HG02973 (cell line): Measurements from ENCODE around the gene TCAIM.

Experiments used
- ATAC-seq: cut with Tn5 transposase; IDR thresholded peaks from one replicate; pipeline ENCODE4 v1.9.1; 2021; ENCODE audit warnings: moderate library complexity; ENCODE audit not compliant: unreplicated experiment

The TCAIM gene

GRCh38 chr3:44338010-44338827 lies at the start of gene TCAIM:
TSS of gene TCAIM (plus strand) at chr3:44338766. CDS start at chr3:44354783, 16,017 bp downstream.
- ATAC-seq: peak; percentile 91

- ATAC-seq: no peak
Measured at GRCh38 chr3:44289882-44290462, 48.6 kb upstream of the TCAIM start.

- ATAC-seq: no peak
Measured at GRCh38 chr3:44292276-44292675, 46.3 kb upstream of the TCAIM start.

DNA sequence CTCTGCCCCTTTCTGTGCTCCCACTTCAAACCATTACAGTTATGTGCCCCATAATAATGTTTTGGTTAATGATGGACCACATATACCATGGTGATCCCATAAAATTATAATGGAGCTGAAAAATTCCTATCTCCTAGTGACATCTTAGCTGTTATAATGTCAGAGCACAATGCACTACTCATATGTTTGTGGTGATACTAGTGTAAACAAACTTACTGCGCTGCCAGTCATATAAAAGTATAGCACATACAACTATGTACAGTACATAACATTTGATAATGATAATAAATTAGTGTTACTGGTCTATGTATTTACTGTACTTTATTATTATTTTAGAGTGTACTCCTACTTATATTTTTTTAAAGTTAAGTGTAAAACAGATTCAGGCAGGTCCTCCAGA lies 45.6 kb upstream of the TCAIM start:
- no peak for ATAC-seq

GRCh38 chr3:44297255-44297654 lies 41.3 kb upstream of the TCAIM start:
- no peak for ATAC-seq

- no peak for ATAC-seq
Measured at GRCh38 chr3:44301746-44302145, 36.8 kb upstream of the TCAIM start.

DNA sequence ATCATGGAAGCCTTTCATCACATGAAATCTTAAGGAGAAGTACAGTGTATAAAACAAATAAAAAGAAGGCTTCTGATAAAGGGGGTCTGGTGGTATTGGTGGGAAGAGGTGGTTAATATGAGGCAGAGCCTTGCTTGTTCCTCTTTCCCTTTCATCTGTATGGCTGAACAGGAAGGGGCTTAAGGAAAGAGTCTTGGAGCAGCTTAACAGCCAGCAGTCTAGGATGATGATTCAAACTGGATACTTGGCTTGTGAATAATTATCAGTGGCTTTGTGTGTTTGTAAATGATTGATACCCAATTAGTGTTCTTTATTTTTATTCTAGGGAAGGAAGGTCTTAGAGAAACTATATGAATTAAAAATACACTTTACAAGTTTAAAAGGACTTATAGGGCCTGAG lies 29.1 kb upstream of the TCAIM start:
- no peak for ATAC-seq

DNA sequence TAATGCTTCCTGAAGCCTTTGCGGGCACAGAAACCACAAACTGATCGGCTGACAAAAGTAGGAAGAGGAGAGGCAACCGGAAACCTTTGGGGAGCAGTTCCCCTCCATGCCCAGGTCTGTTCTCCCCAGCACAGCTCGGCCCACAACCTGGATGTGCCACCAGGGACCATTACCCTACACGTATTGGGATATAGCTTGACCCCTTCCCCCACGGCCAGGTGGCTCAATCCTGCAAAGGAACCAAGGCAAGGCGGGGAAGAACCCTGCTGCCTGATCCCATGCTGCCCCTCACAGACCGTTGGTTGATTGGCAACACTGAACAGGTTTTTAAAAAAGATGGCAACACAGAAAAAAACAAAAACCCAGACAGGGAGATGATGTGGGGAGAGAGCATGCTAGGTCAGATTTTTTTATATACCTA lies 19.7 kb upstream of the TCAIM start:
- no peak for ATAC-seq

DNA sequence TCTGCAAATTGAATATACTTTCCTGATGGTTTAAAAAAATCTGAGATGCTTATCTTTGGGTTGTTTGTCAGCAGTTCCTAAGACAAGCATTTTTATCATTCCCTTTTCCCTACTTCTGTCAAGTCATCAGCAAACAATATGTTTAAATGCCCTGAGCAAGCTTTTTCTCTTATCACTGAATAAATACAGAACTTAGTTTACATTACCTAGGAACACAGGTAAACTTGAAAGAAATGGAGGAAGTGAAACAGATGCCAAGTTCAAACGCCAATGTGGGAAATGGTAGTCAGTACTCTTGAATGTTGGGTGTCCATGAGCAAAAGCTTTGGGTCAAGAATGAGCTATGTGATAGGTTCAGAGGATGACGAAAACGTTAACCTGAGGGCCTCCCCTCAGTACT lies 17.2 kb upstream of the TCAIM start:
- ATAC-seq: no peak

DNA sequence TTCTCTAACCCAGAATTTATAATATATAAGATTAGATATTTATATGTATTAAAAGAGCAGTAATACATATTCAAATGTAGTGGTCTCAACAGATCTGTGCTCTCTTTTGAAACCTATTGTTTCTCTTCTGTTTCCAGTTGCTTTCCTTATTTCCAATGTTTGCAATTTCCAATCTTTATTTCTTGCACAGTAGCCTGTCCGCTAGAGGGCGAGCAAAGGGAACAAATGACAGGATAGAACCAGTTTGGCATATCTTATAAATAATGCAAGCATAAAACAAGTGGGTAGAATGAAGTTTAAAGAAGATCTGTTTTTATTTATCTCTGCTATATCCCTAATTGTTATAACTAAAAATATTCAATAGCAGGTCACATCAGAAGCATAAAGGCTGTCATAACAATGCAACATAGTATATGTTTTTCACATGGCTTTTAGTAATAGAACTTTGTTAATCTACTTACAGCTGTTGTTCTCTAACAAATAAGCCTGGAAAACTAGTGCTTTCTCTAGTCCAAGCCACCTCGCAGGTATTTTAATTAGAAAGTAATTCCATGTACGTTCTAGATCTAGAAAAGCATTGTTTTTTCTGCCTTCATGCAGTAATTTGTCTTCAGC lies 15.1 kb upstream of the TCAIM start:
- no peak for ATAC-seq

DNA sequence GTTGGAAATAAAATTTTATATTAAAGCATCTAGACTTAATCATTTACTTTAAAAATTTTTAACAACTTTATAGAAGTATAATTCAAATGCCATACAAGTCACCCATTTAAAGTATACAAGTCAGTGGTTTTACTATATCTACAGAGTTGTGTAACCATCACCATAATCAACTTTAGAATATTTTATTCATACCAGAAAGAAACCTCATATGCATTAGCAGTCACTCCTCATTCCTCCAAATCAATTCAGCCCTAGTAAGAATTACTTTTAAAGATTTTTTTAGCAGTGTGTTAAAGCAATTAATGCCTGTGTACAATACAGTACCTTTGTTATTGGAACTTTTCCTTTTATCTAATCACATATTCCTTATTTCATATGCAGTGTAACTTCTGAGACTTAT lies 14.0 kb upstream of the TCAIM start:
- ATAC-seq: no peak

GRCh38 chr3:44326019-44326418 lies 12.5 kb upstream of the TCAIM start:
- no peak for ATAC-seq

DNA sequence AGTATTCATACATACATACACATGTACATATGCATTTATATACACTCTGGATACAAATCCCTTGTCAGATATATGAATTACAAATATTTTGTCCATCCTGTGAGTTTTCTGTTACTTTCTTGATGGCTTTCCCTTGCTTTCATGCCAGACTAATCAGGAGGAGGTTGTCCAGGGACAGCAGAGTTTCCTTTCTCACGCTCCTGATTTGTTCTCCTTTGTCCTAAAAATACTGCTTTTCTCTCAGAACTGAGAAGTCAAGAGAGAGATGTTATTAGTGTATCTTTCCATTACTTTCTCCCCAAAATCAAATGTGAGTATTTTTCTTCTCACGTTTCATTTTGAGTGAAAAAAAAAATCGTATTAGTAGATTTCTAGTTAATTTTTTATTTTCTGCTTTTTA lies 12.1 kb upstream of the TCAIM start:
- no peak for ATAC-seq

GRCh38 chr3:44329946-44330345 lies 8.6 kb upstream of the TCAIM start:
- ATAC-seq: no peak

- ATAC-seq: no peak
Measured at GRCh38 chr3:44330444-44330843, 8.1 kb upstream of the TCAIM start.

GRCh38 chr3:44334326-44334725 lies 4.2 kb upstream of the TCAIM start:
- ATAC-seq: no peak

- ATAC-seq: no peak
Measured at GRCh38 chr3:44337248-44337785, 1.2 kb upstream of the TCAIM start.

- ATAC-seq: no peak
Measured at GRCh38 chr3:44338828-44339127, 212 bp downstream of the TCAIM start.

DNA sequence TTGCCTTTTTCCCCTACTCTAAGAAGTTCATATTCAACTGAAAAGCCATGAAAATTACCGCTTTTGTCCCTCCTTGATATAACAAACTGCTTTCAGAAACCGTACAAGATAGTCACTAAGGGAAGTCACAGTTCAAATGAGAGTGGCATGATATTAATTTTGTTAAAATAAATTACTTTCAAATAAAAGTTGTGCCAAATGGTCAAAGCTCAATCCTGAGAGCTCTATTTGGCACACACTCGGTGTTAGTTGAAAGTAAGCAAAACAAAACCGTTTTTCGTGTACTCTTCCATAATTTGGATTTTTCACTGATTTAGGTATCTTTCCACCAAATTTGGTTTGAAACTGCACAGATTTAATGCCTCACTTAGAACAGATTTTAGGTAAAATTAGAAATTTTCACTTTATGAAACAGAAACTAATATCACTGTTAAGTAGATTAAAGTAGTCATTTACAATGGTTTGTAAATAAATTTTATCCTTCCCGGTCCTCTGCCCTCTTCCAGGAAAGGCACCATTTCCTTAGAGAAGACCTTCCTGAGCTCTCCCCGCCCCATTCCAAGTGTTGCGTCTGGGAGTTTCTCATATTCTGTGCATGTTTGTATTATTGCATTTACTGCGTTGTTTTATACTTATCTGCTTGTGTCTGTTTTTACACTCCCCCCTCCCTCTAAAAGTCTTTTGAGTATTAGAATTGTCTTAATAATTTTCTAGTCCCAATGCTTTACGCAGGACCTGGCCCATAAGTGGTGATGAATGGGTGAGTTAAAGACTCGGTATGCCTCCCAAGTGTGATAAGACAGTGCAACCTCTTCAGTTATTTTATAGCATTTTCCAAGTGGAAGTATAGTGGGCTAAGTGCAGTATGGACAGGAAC lies 853 bp downstream of the TCAIM start:
- ATAC-seq: no peak

DNA sequence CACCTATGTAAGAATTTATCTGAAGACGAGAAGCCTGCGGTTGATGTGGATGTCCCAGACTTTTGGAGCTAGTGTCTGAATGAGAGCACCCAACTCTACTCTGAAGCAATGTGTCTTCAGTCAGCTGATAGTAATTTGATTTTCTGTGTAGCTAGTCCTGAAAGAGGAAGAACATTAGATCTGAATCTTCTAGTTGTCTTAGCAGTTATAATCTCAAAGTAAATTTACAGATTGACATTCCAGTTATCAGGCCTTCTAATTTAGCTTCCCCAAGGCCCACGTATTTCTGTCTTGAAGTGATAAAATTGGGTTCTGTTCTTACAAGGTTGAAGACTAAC lies 1.5 kb downstream of the TCAIM start:
- no peak for ATAC-seq

- ATAC-seq: no peak
Measured at GRCh38 chr3:44342176-44342790, 3.7 kb downstream of the TCAIM start.
